Measurements from ENCODE around the gene TXN.
"Not testable (repeated sequence)": the region's sequence is repeated elsewhere in the genome, so short reads cannot be mapped to it uniquely, and the experiment has no call there.

Gene TXN

GRCh38 chr9:110213413-110214044 lies 42.8 kb downstream of the TXN start:
- DNase-seq (ENCODE audit: low read depth in 2 of 2) = no peak

DNA sequence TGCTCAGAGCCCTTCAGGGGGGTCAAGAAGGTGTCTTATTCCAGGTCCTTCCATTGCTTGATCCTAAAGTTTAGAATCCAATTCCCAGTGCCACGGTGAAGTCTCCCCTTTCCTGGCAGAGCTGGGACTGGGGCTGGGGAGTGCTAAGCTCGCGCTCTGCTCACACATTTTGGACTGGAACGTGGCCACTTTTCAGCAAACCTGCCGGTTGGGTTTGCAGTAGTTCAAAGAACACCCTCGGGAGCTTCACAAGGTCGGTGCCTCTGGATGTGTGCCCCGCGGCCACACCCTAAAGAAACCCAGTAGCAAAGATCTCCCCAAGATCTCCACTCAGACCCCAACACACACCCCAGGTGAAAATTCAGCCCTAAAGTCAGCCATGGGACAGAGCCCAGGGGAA lies 48.3 kb downstream of the TXN start, which contains the start of gene C9orf152:
Gene C9orf152 (minus strand): TSS at position 129 of the 400 bp plus-strand sequence. CDS start 580 bp downstream, outside the sequence.
- no peak for DNase-seq (ENCODE audit: low read depth in 2 of 2)

- DNase-seq (ENCODE audit: low read depth in 2 of 2) = no peak
These were observed 49.2 kb downstream of the TXN start for GRCh38 chr9:110207071-110207641.

GRCh38 chr9:110206389-110206788 lies 49.9 kb downstream of the TXN start:
- no peak for DNase-seq (ENCODE audit: low read depth in 2 of 2)

GRCh38 chr9:110205612-110206011 lies 50.7 kb downstream of the TXN start:
- DNase-seq (ENCODE audit: low read depth in 2 of 2) = not testable (repeated sequence)

DNA sequence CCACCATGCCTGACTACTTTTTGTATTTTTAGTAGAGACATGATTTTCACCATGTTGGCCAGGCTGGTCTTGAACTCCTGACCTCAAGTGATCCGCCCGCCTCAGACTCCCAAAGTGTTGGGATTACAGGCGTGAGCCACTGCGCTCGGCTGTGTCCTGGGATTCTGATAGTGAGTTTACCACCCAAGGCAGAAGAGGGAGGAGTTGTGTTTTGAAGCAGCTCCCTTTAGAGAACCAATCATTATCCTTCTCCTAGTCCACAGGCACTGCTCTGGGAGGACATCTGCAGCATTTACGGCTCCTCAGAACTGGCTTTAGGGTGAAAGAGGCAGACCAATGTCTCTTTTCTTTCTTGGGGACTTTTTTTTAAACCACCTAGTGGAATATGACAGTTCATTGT lies 54.1 kb downstream of the TXN start:
- no peak for DNase-seq (ENCODE audit: low read depth in 2 of 2)

DNA sequence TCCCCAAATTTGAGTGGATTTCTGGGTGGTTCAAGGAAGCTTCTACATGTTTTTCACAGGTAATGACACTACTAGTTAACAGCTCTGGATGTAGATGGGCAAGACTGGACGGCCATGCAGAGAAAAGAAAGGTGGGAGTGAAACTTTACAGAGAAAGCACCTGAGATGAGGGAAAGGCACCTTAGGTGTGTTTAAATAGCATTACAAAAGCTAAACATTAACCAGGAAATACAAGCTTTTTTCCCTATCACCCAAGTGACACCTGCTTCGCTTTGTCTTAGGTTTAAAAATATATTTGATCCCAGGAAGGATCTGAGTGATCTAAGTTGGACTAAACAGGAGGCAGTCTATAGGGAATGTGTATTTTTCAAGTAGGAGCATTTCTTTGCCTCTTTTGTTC lies 56.7 kb downstream of the TXN start:
- no peak for DNase-seq (ENCODE audit: low read depth in 2 of 2)

GRCh38 chr9:110198357-110198756 lies 58.0 kb downstream of the TXN start:
- DNase-seq (ENCODE audit: low read depth in 2 of 2) = no peak

GRCh38 chr9:110197330-110198187 lies 58.7 kb downstream of the TXN start:
- no peak for DNase-seq (ENCODE audit: low read depth in 2 of 2)

GRCh38 chr9:110196084-110196499 lies 60.2 kb downstream of the TXN start:
- DNase-seq (ENCODE audit: low read depth in 2 of 2) = not testable (repeated sequence)
